Measurements from ENCODE around the gene TBC1D24.

Gene TBC1D24

GRCh38 chr16:2450975-2451381 lies 23.9 kb upstream of the TBC1D24 start:
- DNase-seq = no peak

- DNase-seq = no peak
Observed at GRCh38 chr16:2451851-2452320, 23.0 kb upstream of the TBC1D24 start.

- no peak for DNase-seq
Observed at GRCh38 chr16:2452650-2453049, 22.3 kb upstream of the TBC1D24 start.

- DNase-seq = no peak
Observed at GRCh38 chr16:2455081-2455845, 19.7 kb upstream of the TBC1D24 start.

- no peak for DNase-seq
Observed at GRCh38 chr16:2456551-2457153, 18.3 kb upstream of the TBC1D24 start.

GRCh38 chr16:2457267-2457666 lies 17.7 kb upstream of the TBC1D24 start:
- DNase-seq = no peak

- no peak for DNase-seq
Observed at GRCh38 chr16:2457946-2458345, 17.0 kb upstream of the TBC1D24 start.

GRCh38 chr16:2458887-2459646 lies 15.9 kb upstream of the TBC1D24 start:
- no peak for DNase-seq

- DNase-seq = peak; percentile 97
Observed at GRCh38 chr16:2459647-2460390, 15.1 kb upstream of the TBC1D24 start, which contains the start of gene TEDC2. Gene TEDC2 (plus strand): TSS chr16:2460109. CDS start chr16:2460145, 36 bp downstream.

GRCh38 chr16:2460391-2460713 lies 14.6 kb upstream of the TBC1D24 start:
- DNase-seq = no peak

- no peak for DNase-seq
Observed at GRCh38 chr16:2460916-2461315, 14.0 kb upstream of the TBC1D24 start.

GRCh38 chr16:2462031-2462866 lies 12.7 kb upstream of the TBC1D24 start:
- DNase-seq = no peak

GRCh38 chr16:2464333-2464732 lies 10.6 kb upstream of the TBC1D24 start:
- no peak for DNase-seq

GRCh38 chr16:2465653-2466415 lies 9.1 kb upstream of the TBC1D24 start:
- no peak for DNase-seq

- DNase-seq = no peak
Observed at GRCh38 chr16:2466667-2467527, 8.0 kb upstream of the TBC1D24 start.

GRCh38 chr16:2467528-2468232 lies 7.2 kb upstream of the TBC1D24 start:
- DNase-seq = peak; percentile 24

GRCh38 chr16:2468233-2468724 lies 6.6 kb upstream of the TBC1D24 start:
- no peak for DNase-seq

- no peak for DNase-seq
Observed at GRCh38 chr16:2468725-2469398, 6.1 kb upstream of the TBC1D24 start.

Measured in stimulated activated CD4-positive, alpha-beta T cell treated with anti-CD3 and anti-CD28 coated beads, Interleukin-1b, Interleukin-23, amount 100 ng/mL, for 48 hours (primary cell).